Measurements from ENCODE around the gene APOBEC3F. TPM values are rescaled to one million over a fixed set of nuclear protein-coding genes. Genes with fewer than 3 reads are reported as not detected.
A peak's percentile ranks its signal among the peaks of the same experiment; 100 is the strongest.
"Not testable (repeated sequence)": the region's sequence is repeated elsewhere in the genome, so short reads cannot be mapped to it uniquely, and the experiment has no call there.

The APOBEC3F gene
- total RNA-seq, 2 donors from 2014 or later, result 16.2 to 24.2 TPM

DNA sequence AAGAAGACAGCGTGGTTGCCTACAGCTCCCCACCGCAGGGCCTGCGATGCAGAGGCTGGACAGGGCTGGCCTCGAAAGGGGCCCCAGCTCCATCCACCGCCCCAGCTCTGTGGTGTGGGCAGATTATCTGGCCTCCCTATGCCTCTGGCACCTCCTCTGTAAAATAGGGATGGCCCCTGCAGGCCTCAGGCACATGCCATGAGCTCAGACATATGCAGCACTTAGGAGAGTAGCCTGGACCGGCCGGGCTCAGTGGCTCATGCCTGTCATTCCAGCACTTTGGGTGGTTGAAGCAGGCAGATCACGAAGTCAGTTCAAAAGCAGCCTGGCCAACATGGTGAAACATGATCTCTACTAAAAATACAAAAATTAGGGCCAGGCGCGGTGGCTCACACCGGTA lies 12.4 kb upstream of the APOBEC3F start:
- Histone ChIP-seq H3K4me1 (ENCODE audit: control insufficient read depth, insufficient read depth, low read length) (no peaks in the 10 kb centered on the region), H3K36me3 (ENCODE audit: control insufficient read depth, insufficient read depth, low read length) (peaks cover 14% of the 10 kb centered on the region), H3K9ac (ENCODE audit: extremely low read depth, low read length, poor library complexity, severe bottlenecking) (no peak overlapping the region), H3K4me3 (ENCODE audit: low read length) (no peak overlapping the region), H3K27me3 (ENCODE audit: control insufficient read depth, insufficient read depth, low read length, poor library complexity, severe bottlenecking) (no peaks in the 10 kb centered on the region), H3K9me3 (ENCODE audit: control insufficient read depth, low read length) (no peaks in the 10 kb centered on the region), H3K27ac (ENCODE audit: low read depth, low read length) (no peak overlapping the region)
- Mint-ChIP-seq H3K9me3 (no peaks in the 10 kb centered on the region), H3K27me3 (ENCODE audit: insufficient read depth) (no peaks in the 10 kb centered on the region), H3K4me3 (no peak overlapping the region), H3K4me1 (peaks cover 17% of the 10 kb centered on the region), H3K27ac (no peak overlapping the region), H3K36me3 (ENCODE audit: low read depth) (peaks cover 21% of the 10 kb centered on the region)
- WGBS, 2 experiments (ENCODE audit: insufficient coverage in 1 of 2, insufficient read length in 1 of 2), result 92 to 93% methylated on average over 11 of the region's 11 CpGs
- TF ChIP-seq, protein P1, sequence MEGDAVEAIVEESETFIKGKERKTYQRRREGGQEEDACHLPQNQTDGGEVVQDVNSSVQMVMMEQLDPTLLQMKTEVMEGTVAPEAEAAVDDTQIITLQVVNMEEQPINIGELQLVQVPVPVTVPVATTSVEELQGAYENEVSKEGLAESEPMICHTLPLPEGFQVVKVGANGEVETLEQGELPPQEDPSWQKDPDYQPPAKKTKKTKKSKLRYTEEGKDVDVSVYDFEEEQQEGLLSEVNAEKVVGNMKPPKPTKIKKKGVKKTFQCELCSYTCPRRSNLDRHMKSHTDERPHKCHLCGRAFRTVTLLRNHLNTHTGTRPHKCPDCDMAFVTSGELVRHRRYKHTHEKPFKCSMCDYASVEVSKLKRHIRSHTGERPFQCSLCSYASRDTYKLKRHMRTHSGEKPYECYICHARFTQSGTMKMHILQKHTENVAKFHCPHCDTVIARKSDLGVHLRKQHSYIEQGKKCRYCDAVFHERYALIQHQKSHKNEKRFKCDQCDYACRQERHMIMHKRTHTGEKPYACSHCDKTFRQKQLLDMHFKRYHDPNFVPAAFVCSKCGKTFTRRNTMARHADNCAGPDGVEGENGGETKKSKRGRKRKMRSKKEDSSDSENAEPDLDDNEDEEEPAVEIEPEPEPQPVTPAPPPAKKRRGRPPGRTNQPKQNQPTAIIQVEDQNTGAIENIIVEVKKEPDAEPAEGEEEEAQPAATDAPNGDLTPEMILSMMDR (conservative IDR thresholded peaks at IDR 0.05), result no peak
- DNase-seq, result no peak

DNA sequence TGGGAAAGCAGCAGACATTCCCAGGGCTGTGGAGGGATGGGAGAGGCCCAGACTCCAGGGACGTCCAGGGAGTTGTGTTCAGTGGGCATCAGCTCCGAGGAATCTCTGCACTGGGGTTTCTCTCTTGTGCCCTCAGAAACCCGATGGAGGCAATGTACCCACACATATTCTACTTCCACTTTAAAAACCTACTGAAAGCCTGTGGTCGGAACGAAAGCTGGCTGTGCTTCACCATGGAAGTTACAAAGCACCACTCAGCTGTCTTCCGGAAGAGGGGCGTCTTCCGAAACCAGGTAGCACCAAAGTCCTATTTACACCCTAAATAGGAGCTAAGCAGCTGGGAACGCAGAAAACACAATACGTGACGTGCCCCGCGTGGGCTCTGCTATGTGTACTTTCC lies 11.4 kb upstream of the APOBEC3F start:
- peaks cover 10% of the 10 kb centered on the region for H3K36me3 ChIP-seq (ENCODE audit: control insufficient read depth, insufficient read depth, low read length)
- no peaks in the 10 kb centered on the region for H3K27me3 ChIP-seq (ENCODE audit: control insufficient read depth, insufficient read depth, low read length, poor library complexity, severe bottlenecking)
- peaks cover 19% of the 10 kb centered on the region for H3K36me3 Mint-ChIP-seq (ENCODE audit: low read depth)
- no peak for DNase-seq
- peaks cover 20% of the 10 kb centered on the region for H3K4me1 Mint-ChIP-seq
- H3K9me3 ChIP-seq (ENCODE audit: control insufficient read depth, low read length), result no peaks in the 10 kb centered on the region
- no peaks in the 10 kb centered on the region for H3K4me1 ChIP-seq (ENCODE audit: control insufficient read depth, insufficient read depth, low read length)
- no peak overlapping the region for H3K4me3 ChIP-seq (ENCODE audit: low read length)
- no peaks in the 10 kb centered on the region for H3K9me3 Mint-ChIP-seq
- no peak overlapping the region for H3K27ac ChIP-seq (ENCODE audit: low read depth, low read length)
- 94 to 99% methylated on average over 13 of the region's 13 CpGs for WGBS, 2 experiments (ENCODE audit: insufficient coverage in 1 of 2, insufficient read length in 1 of 2)
- H3K9ac ChIP-seq (ENCODE audit: extremely low read depth, low read length, poor library complexity, severe bottlenecking), result no peak overlapping the region
- H3K27me3 Mint-ChIP-seq (ENCODE audit: insufficient read depth), result no peaks in the 10 kb centered on the region
- TF ChIP-seq, protein P1 (conservative IDR thresholded peaks at IDR 0.05), result no peak
- H3K27ac Mint-ChIP-seq, result no peak overlapping the region
- no peak overlapping the region for H3K4me3 Mint-ChIP-seq

DNA sequence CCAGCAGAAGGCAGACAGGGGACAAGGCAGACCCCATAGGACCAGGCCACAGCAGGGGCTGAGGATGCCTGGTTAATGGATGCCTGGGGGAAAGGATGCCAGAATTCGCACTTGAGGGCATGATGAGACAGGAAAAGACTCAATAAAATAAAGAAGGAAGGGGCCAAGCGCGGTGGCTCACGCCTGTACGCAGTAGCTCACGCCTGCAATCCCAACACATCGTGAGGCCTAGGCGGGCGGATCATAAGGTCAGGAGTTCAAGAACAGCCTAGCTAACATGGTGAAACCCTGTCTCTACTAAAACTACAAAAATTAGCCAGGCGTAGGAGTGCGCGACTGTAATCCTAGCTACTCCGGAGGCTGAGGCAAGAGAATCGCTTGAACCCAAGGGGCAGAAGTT lies 10.0 kb upstream of the APOBEC3F start:
- H3K36me3 ChIP-seq (ENCODE audit: control insufficient read depth, insufficient read depth, low read length), result no peaks in the 10 kb centered on the region
- no peaks in the 10 kb centered on the region for H3K9me3 ChIP-seq (ENCODE audit: control insufficient read depth, low read length)
- no peak overlapping the region for H3K4me3 Mint-ChIP-seq
- no peak for DNase-seq
- H3K9ac ChIP-seq (ENCODE audit: extremely low read depth, low read length, poor library complexity, severe bottlenecking), result no peak overlapping the region
- peaks cover 21% of the 10 kb centered on the region for H3K4me1 Mint-ChIP-seq
- H3K9me3 Mint-ChIP-seq, result no peaks in the 10 kb centered on the region
- 97% methylated on average over 14 of the region's 14 CpGs for WGBS, 2 experiments (ENCODE audit: insufficient coverage in 1 of 2, insufficient read length in 1 of 2)
- H3K4me3 ChIP-seq (ENCODE audit: low read length), result no peak overlapping the region
- H3K36me3 Mint-ChIP-seq (ENCODE audit: low read depth), result peaks cover 11% of the 10 kb centered on the region
- H3K4me1 ChIP-seq (ENCODE audit: control insufficient read depth, insufficient read depth, low read length), result no peaks in the 10 kb centered on the region
- H3K27ac Mint-ChIP-seq, result no peak overlapping the region
- H3K27ac ChIP-seq (ENCODE audit: low read depth, low read length), result no peak overlapping the region
- H3K27me3 Mint-ChIP-seq (ENCODE audit: insufficient read depth), result no peaks in the 10 kb centered on the region
- TF ChIP-seq, protein P1 (conservative IDR thresholded peaks at IDR 0.05), result no peak
- no peaks in the 10 kb centered on the region for H3K27me3 ChIP-seq (ENCODE audit: control insufficient read depth, insufficient read depth, low read length, poor library complexity, severe bottlenecking)

DNA sequence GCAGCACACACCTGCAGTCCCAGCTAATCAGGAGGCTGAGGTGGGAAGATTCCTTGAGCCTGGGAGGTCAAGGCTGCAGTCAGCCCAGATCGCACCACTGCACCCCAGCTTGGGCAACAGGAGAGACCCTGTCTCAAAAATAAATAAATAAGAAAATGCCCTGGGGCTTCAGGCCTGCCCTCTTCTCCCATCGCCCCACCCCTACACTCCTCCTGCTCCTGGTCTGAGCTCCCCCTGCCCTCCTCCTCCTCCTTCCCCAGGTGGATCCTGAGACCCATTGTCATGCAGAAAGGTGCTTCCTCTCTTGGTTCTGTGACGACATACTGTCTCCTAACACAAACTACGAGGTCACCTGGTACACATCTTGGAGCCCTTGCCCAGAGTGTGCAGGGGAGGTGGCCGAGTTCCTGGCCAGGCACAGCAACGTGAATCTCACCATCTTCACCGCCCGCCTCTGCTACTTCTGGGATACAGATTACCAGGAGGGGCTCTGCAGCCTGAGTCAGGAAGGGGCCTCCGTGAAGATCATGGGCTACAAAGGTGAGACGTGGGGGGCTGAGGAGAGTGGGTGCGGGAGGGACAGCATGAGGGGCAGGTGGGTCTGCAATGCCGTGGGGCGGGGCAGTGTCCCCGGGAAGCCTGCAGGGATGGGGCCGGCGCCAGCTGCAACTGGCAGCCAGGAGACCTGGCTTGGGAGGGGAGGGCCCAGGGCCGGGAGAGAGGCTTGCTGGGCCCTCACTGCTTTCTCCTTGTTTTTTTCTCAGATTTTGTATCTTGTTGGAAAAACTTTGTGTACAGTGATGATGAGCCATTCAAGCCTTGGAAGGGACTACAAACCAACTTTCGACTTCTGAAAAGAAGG lies 9.0 kb upstream of the APOBEC3F start:
- not testable (repeated sequence) for H3K9me3 ChIP-seq (ENCODE audit: control insufficient read depth, low read length); H3K27me3 ChIP-seq (ENCODE audit: control insufficient read depth, insufficient read depth, low read length, poor library complexity, severe bottlenecking); H3K4me3 ChIP-seq (ENCODE audit: low read length); H3K27ac ChIP-seq (ENCODE audit: low read depth, low read length); H3K4me1 ChIP-seq (ENCODE audit: control insufficient read depth, insufficient read depth, low read length); H3K9me3 Mint-ChIP-seq; H3K9ac ChIP-seq (ENCODE audit: extremely low read depth, low read length, poor library complexity, severe bottlenecking); H3K27me3 Mint-ChIP-seq (ENCODE audit: insufficient read depth); H3K36me3 ChIP-seq (ENCODE audit: control insufficient read depth, insufficient read depth, low read length)
- H3K27ac Mint-ChIP-seq, result peak overlapping the region; percentile 72
- peak overlapping the region; percentile 47 for H3K4me3 Mint-ChIP-seq
- peak; percentile 73 for DNase-seq
- H3K4me1 Mint-ChIP-seq, result peaks cover 22% of the 10 kb centered on the region
- H3K36me3 Mint-ChIP-seq (ENCODE audit: low read depth), result peaks cover 11% of the 10 kb centered on the region
- WGBS, 2 experiments (ENCODE audit: insufficient coverage in 1 of 2, insufficient read length in 1 of 2), result 73 to 84% methylated on average over 4 to 16 of the region's 18 CpGs

DNA sequence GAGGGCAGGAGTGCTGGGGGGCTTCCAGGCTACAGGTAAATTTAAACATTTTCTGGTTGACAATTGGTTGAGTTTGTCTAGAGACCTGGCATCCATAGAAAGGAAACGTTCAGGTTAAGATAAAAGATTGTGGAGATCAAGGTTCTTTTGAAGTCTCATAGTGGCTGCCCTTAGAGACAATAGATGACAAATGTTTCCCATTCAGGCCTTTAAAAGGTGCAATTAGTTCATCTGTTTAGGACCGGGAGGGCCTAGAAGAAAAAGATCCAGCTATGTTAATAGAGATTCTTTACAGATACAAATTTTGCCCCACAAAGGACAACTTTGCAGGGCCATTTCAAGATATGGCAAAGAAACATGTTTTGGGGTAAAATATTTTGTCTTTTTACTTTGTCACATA lies 3.6 kb upstream of the APOBEC3F start:
- not testable (repeated sequence) for H3K27ac ChIP-seq (ENCODE audit: low read depth, low read length); H3K36me3 ChIP-seq (ENCODE audit: control insufficient read depth, insufficient read depth, low read length); H3K9me3 ChIP-seq (ENCODE audit: control insufficient read depth, low read length); H3K4me3 ChIP-seq (ENCODE audit: low read length); H3K4me3 Mint-ChIP-seq; DNase-seq; H3K9me3 Mint-ChIP-seq; H3K9ac ChIP-seq (ENCODE audit: extremely low read depth, low read length, poor library complexity, severe bottlenecking); H3K27me3 Mint-ChIP-seq (ENCODE audit: insufficient read depth); H3K27me3 ChIP-seq (ENCODE audit: control insufficient read depth, insufficient read depth, low read length, poor library complexity, severe bottlenecking); H3K4me1 ChIP-seq (ENCODE audit: control insufficient read depth, insufficient read depth, low read length)
- H3K36me3 Mint-ChIP-seq (ENCODE audit: low read depth), result peaks cover 11% of the 10 kb centered on the region
- WGBS, 2 experiments (ENCODE audit: insufficient coverage in 1 of 2, insufficient read length in 1 of 2), result 17 to 23% methylated on average over 2 of the region's 2 CpGs
- H3K4me1 Mint-ChIP-seq, result peaks cover 50% of the 10 kb centered on the region
- H3K27ac Mint-ChIP-seq, result peak overlapping the region; percentile 91

All from endodermal cell (in vitro differentiated cells).